ENCODE measurements around the gene UBE2L3.

UBE2L3 gene

GRCh38 chr22:21624120-21624879 lies 56.8 kb downstream of the UBE2L3 start (continued):
- TF ChIP-seq ZNF335 (tag by site-specific recombination; conservative IDR thresholded peaks at IDR 0.05) (no peak), KLF8 (tag by site-specific recombination; IDR thresholded peaks at IDR 0.05) (peak; percentile 67), KLF17 (tag by site-specific recombination; IDR thresholded peaks at IDR 0.05) (no peak), ZNF266 (tag by site-specific recombination; IDR thresholded peaks at IDR 0.05; ENCODE audit: low read depth) (no peak), ZNF561 (tag by site-specific recombination; IDR thresholded peaks at IDR 0.05; ENCODE audit: borderline replicate concordance) (no peak), PRDM10 (tag by site-specific recombination; IDR thresholded peaks at IDR 0.05) (no peak), ZBTB48 (tag by site-specific recombination; IDR thresholded peaks at IDR 0.05) (peak; percentile 68; the same call in 1 of the 2 replicates), ZNF600 (tag by site-specific recombination; IDR thresholded peaks at IDR 0.05) (peak; percentile 60; the same call in 1 of the 2 replicates), EGR2 (tag by site-specific recombination; IDR thresholded peaks at IDR 0.05; ENCODE audit: low read depth) (peak; percentile 75), ZBTB7A (tag by site-specific recombination; IDR thresholded peaks at IDR 0.05; ENCODE audit: low read depth) (no peak), PRDM2 (tag by site-specific recombination; IDR thresholded peaks at IDR 0.05; ENCODE audit: borderline replicate concordance) (no peak), ZNF23 (tag by site-specific recombination; IDR thresholded peaks at IDR 0.05; ENCODE audit: borderline replicate concordance) (no peak), ZXDB (tag by site-specific recombination; IDR thresholded peaks at IDR 0.05) (peak; percentile 42; the same call in 1 of the 2 replicates), WT1 (tag by site-specific recombination; IDR thresholded peaks at IDR 0.05) (no peak), ZNF223 (tag by site-specific recombination; IDR thresholded peaks at IDR 0.05) (no peak)
- TF ChIP-seq, protein P1, sequence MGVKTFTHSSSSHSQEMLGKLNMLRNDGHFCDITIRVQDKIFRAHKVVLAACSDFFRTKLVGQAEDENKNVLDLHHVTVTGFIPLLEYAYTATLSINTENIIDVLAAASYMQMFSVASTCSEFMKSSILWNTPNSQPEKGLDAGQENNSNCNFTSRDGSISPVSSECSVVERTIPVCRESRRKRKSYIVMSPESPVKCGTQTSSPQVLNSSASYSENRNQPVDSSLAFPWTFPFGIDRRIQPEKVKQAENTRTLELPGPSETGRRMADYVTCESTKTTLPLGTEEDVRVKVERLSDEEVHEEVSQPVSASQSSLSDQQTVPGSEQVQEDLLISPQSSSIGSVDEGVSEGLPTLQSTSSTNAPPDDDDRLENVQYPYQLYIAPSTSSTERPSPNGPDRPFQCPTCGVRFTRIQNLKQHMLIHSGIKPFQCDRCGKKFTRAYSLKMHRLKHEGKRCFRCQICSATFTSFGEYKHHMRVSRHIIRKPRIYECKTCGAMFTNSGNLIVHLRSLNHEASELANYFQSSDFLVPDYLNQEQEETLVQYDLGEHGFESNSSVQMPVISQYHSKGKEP (tag by site-specific recombination; IDR thresholded peaks at IDR 0.05), result peak; percentile 23; the same call in 1 of the 2 replicates
- TF ChIP-seq, protein P2, sequence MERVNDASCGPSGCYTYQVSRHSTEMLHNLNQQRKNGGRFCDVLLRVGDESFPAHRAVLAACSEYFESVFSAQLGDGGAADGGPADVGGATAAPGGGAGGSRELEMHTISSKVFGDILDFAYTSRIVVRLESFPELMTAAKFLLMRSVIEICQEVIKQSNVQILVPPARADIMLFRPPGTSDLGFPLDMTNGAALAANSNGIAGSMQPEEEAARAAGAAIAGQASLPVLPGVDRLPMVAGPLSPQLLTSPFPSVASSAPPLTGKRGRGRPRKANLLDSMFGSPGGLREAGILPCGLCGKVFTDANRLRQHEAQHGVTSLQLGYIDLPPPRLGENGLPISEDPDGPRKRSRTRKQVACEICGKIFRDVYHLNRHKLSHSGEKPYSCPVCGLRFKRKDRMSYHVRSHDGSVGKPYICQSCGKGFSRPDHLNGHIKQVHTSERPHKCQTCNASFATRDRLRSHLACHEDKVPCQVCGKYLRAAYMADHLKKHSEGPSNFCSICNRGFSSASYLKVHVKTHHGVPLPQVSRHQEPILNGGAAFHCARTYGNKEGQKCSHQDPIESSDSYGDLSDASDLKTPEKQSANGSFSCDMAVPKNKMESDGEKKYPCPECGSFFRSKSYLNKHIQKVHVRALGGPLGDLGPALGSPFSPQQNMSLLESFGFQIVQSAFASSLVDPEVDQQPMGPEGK (tag by site-specific recombination; IDR thresholded peaks at IDR 0.05), result peak; percentile 25; the same call in 1 of the 2 replicates
- TF ChIP-seq, protein P3, sequence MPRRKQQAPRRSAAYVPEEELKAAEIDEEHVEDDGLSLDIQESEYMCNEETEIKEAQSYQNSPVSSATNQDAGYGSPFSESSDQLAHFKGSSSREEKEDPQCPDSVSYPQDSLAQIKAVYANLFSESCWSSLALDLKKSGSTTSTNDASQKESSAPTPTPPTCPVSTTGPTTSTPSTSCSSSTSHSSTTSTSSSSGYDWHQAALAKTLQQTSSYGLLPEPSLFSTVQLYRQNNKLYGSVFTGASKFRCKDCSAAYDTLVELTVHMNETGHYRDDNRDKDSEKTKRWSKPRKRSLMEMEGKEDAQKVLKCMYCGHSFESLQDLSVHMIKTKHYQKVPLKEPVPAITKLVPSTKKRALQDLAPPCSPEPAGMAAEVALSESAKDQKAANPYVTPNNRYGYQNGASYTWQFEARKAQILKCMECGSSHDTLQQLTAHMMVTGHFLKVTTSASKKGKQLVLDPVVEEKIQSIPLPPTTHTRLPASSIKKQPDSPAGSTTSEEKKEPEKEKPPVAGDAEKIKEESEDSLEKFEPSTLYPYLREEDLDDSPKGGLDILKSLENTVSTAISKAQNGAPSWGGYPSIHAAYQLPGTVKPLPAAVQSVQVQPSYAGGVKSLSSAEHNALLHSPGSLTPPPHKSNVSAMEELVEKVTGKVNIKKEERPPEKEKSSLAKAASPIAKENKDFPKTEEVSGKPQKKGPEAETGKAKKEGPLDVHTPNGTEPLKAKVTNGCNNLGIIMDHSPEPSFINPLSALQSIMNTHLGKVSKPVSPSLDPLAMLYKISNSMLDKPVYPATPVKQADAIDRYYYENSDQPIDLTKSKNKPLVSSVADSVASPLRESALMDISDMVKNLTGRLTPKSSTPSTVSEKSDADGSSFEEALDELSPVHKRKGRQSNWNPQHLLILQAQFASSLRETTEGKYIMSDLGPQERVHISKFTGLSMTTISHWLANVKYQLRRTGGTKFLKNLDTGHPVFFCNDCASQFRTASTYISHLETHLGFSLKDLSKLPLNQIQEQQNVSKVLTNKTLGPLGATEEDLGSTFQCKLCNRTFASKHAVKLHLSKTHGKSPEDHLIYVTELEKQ (tag by site-specific recombination; IDR thresholded peaks at IDR 0.05; ENCODE audit: borderline replicate concordance), result no peak

All from HEK293 (cell line).